Astrocyte of the cerebellum (primary cell): Measurements from ENCODE around the gene GNB5.

ENCODE experiments used
- DNase-seq: peaks from one replicate; pipeline ENCODE4 v3.0.0-alpha.2; 2011; ENCODE audit warnings: low read depth
- H3K4me3 ChIP-seq: 2 replicates; pipeline ENCODE4 v1.5.1; 2011; ENCODE audit warnings: mild to moderate bottlenecking, low read depth, low read length, moderate library complexity
- CTCF ChIP-seq: IDR thresholded peaks from 2 replicates; pipeline ENCODE4 v1.5.1; 2012; ENCODE audit warnings: low read length, low read depth, moderate library complexity, mild to moderate bottlenecking; ENCODE audit errors: missing control alignments
- in situ Hi-C: cut with HindIII; loops from 2 replicates; pipeline ENCODE4 v1.10.0; 2017; ENCODE audit warnings: low sequenced_read_pairs

GNB5 gene

DNA sequence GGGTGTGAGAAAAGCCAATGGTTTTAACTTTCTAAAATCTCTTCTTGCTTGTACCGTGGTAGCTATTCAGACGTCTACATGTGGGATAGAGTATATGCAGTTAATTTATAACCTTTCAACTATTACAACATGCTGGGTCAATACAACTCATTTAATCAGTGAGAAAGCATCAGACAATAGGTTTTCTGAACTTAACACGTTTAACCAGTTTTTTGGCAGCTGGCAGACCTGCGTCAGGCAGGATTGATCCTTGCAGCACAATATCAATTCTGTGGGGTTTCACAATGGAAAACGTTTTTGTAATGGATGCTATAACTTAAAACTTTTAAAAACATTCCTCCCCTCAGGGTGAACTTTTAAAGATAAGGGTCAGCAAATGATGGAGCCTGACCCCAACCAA lies 6.5 kb downstream of the GNB5 start:
- no peak for TF ChIP-seq CTCF
- no peak for DNase-seq
- in situ Hi-C loops = no loop called here
- no peak overlapping the region for H3K4me3 ChIP-seq

GRCh38 chr15:52183562-52184173 lies 7.5 kb downstream of the GNB5 start:
- no peak for DNase-seq
- in situ Hi-C loops = no loop called here
- H3K4me3 ChIP-seq = no peak overlapping the region
- peak; percentile 68 for TF ChIP-seq CTCF

GRCh38 chr15:52181938-52182780 lies 9.0 kb downstream of the GNB5 start:
- in situ Hi-C loops = no loop called here
- no peak for TF ChIP-seq CTCF
- no peak overlapping the region for H3K4me3 ChIP-seq
- no peak for DNase-seq

GRCh38 chr15:52180851-52181450 lies 10.2 kb downstream of the GNB5 start:
- H3K4me3 ChIP-seq = no peak overlapping the region
- no peak for DNase-seq
- in situ Hi-C loops = no loop called here
- TF ChIP-seq CTCF = no peak

- in situ Hi-C loops = no loop called here
- TF ChIP-seq CTCF = no peak
- peak overlapping the region; percentile 53 for H3K4me3 ChIP-seq
- no peak for DNase-seq
Measured at GRCh38 chr15:52180196-52180835, 10.9 kb downstream of the GNB5 start.

GRCh38 chr15:52179278-52180195 lies 11.7 kb downstream of the GNB5 start:
- TF ChIP-seq CTCF = no peak
- in situ Hi-C loops = no loop called here
- peak; percentile 39 for DNase-seq
- H3K4me3 ChIP-seq = peak overlapping the region; percentile 53
